ENCODE data around the gene KRTAP10-4. TPM values are rescaled to one million over a fixed set of nuclear protein-coding genes. Genes with fewer than 3 reads are reported as not detected.

KRTAP10-4 gene
- polyA plus RNA-seq, 2 of the 4 experiments (the other 2 are of a cell fraction): not detected

DNA sequence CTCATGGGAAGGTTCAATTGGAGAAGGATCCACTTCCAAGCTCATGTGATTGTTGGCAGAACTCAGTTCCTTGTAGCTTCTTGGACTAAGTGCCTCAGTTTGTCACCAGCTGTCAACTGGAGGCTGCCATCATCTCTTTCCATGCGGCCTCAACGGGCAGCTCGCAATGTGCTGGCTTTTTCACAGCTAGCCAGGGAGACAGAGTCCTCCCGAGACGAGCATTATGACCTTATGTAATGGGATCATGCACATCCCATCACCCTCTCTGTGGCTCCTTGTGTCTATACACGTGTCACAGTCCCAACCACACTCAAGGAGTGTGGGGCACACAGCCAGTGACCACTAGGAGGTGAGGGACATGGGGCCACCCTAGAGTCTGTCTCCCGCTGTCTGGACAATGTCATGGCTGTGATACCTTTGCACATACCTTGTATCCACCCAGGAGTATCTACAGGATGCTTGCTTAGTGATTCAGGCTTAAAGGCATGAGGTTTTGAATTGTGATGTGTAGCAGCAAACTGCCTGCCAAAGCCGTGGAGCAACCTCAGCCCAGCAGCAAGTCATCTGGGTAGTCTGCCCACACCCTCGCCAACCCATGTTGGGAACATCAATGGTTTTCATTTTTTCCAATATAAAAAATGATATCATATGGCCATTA lies 22.7 kb downstream of the KRTAP10-4 start:
- H3K4me2 ChIP-seq: no peak overlapping the region
- 68% methylated on average over 5 of the region's 9 CpGs for WGBS (ENCODE audit: missing lambda C conversion rate)
- no peak overlapping the region for H3K4me3 ChIP-seq
- no peak overlapping the region for H3K27ac ChIP-seq
- no peaks in the 10 kb centered on the region for H3K4me1 ChIP-seq
- TF ChIP-seq NR3C1 (IDR thresholded peaks at IDR 0.05) (no peak), ESRRA (IDR thresholded peaks at IDR 0.05; ENCODE audit: borderline replicate concordance, low read length) (no peak), NFE2L2 (conservative IDR thresholded peaks at IDR 0.05; ENCODE audit: low read length) (no peak), RAD21 (conservative IDR thresholded peaks at IDR 0.05 in 1 of 2, IDR thresholded peaks at IDR 0.05 in 1 of 2) (no peak), MAX (IDR thresholded peaks at IDR 0.05) (no peak), MAFK (IDR thresholded peaks at IDR 0.05; ENCODE audit: partially characterized antibody) (no peak), TFCP2L1 (CRISPR knock-in tag; IDR thresholded peaks at IDR 0.05) (no peak), CHD2 (IDR thresholded peaks at IDR 0.05; ENCODE audit: low read length, partially characterized antibody) (no peak), ZNF302 (CRISPR knock-in tag; IDR thresholded peaks at IDR 0.05) (no peak), HOXB13 (CRISPR knock-in tag; IDR thresholded peaks at IDR 0.05; ENCODE audit: low read depth) (no peak), HEYL (CRISPR knock-in tag; IDR thresholded peaks at IDR 0.05) (no peak), MYC (IDR thresholded peaks at IDR 0.05; ENCODE audit: borderline replicate concordance, low read length) (no peak), POLR2AphosphoS2 (conservative IDR thresholded peaks at IDR 0.05; ENCODE audit: low read length) (no peak), ZSCAN20 (CRISPR knock-in tag; IDR thresholded peaks at IDR 0.05) (no peak), RARB (CRISPR knock-in tag; IDR thresholded peaks at IDR 0.05) (no peak), SREBF2 (IDR thresholded peaks at IDR 0.05) (no peak), GATA3 (IDR thresholded peaks at IDR 0.05; ENCODE audit: borderline replicate concordance) (no peak), EP300 (IDR thresholded peaks at IDR 0.05) (no peak)
- TF ChIP-seq, protein P1, sequence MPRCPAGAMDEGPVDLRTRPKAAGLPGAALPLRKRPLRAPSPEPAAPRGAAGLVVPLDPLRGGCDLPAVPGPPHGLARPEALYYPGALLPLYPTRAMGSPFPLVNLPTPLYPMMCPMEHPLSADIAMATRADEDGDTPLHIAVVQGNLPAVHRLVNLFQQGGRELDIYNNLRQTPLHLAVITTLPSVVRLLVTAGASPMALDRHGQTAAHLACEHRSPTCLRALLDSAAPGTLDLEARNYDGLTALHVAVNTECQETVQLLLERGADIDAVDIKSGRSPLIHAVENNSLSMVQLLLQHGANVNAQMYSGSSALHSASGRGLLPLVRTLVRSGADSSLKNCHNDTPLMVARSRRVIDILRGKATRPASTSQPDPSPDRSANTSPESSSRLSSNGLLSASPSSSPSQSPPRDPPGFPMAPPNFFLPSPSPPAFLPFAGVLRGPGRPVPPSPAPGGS (IDR thresholded peaks at IDR 0.05): no peak
- TF ChIP-seq, protein P2, sequence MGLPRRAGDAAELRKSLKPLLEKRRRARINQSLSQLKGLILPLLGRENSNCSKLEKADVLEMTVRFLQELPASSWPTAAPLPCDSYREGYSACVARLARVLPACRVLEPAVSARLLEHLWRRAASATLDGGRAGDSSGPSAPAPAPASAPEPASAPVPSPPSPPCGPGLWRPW (IDR thresholded peaks at IDR 0.05): no peak
- ChIA-PET POLR2A (no interaction called here), CTCF (no interaction called here)
- FAIRE-seq (no peak), ATAC-seq (peak; percentile 19 to 37; a peak in 2 of 6 replicates), DNase-seq (ENCODE audit: low read depth in 1 of 2, low spot score in 1 of 2) (no peak)
- H3K9me3 ChIP-seq: no peaks in the 10 kb centered on the region

GRCh38 chr21:44598061-44598460 lies 24.5 kb downstream of the KRTAP10-4 start:
- FAIRE-seq: no peak
- POLR2A ChIA-PET: no interaction called here
- no peak for DNase-seq (ENCODE audit: low read depth in 1 of 2, low spot score in 1 of 2)
- WGBS (ENCODE audit: missing lambda C conversion rate): 77% methylated on average over 11 of the region's 11 CpGs
- H3K4me1 ChIP-seq: no peaks in the 10 kb centered on the region
- H3K27ac ChIP-seq: no peak overlapping the region
- TF ChIP-seq GATA3 (IDR thresholded peaks at IDR 0.05; ENCODE audit: borderline replicate concordance) (no peak), MAZ (IDR thresholded peaks at IDR 0.05; ENCODE audit: borderline replicate concordance, low read depth, low read length) (no peak)
- H3K4me2 ChIP-seq: no peak overlapping the region
- no peak for ATAC-seq
- CTCF ChIA-PET: no interaction called here
- H3K4me3 ChIP-seq: no peak overlapping the region
- no peaks in the 10 kb centered on the region for H3K9me3 ChIP-seq

DNA sequence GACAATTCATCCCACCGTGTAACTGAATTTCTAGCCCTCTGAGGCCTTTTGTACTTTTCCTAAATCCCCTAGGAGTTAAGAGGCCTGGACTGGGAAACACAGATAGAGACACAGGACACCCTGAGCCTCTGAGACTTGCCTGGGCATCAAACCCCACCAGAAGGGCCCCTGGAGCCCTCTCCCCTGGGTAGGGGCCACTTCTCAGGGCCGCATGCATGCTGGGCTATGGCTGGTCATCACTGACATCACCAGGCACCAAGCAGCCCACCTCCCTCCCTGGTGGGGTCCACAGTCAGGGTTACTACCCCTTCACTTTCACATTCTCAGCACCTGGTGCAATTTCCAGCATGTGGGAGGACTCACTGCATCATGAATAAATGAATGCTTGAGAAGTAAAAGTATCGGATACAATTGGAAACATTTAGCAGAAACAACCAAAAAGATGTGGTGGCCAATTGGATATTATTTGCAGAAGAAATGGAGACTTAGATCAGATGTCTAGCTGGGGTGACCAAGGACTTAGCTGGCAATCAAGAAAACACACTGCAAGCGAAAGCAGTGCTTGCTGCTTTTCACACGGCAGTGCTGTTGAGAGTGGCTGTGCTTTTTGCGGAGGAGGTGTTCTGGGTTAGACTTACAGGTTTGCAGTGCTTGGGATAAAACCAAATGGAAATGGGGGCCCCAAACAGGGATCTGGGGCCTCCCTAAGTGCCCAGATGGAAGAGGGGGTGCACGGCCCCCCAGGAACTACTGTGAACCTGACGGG lies 25.9 kb downstream of the KRTAP10-4 start:
- 74% methylated on average over 8 of the region's 8 CpGs for WGBS (ENCODE audit: missing lambda C conversion rate)
- POLR2A ChIA-PET: no interaction called here
- Histone ChIP-seq H3K4me1 (no peaks in the 10 kb centered on the region), H3K9me3 (no peaks in the 10 kb centered on the region), H3K4me3 (no peak overlapping the region), H3K27ac (no peak overlapping the region), H3K4me2 (no peak overlapping the region)
- DNase-seq (ENCODE audit: low read depth in 1 of 2, low spot score in 1 of 2) (no peak), FAIRE-seq (no peak), ATAC-seq (no peak)
- CTCF ChIA-PET: no interaction called here
- TF ChIP-seq KDM5A (IDR thresholded peaks at IDR 0.05) (no peak), TP53 (CRISPR knock-in tag; IDR thresholded peaks at IDR 0.05) (no peak), RCOR1 (IDR thresholded peaks at IDR 0.05; ENCODE audit: low read depth, low read length) (no peak), CEBPB (IDR thresholded peaks at IDR 0.05) (no peak), HOXB5 (CRISPR knock-in tag; IDR thresholded peaks at IDR 0.05) (no peak), SMC3 (IDR thresholded peaks at IDR 0.05) (no peak), JUNB (IDR thresholded peaks at IDR 0.05) (no peak)
- TF ChIP-seq, protein P2 (IDR thresholded peaks at IDR 0.05): no peak
- TF ChIP-seq, protein P3, sequence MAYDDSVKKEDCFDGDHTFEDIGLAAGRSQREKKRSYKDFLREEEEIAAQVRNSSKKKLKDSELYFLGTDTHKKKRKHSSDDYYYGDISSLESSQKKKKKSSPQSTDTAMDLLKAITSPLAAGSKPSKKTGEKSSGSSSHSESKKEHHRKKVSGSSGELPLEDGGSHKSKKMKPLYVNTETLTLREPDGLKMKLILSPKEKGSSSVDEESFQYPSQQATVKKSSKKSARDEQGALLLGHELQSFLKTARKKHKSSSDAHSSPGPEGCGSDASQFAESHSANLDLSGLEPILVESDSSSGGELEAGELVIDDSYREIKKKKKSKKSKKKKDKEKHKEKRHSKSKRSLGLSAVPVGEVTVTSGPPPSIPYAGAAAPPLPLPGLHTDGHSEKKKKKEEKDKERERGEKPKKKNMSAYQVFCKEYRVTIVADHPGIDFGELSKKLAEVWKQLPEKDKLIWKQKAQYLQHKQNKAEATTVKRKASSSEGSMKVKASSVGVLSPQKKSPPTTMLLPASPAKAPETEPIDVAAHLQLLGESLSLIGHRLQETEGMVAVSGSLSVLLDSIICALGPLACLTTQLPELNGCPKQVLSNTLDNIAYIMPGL (CRISPR knock-in tag; IDR thresholded peaks at IDR 0.05; ENCODE audit: borderline replicate concordance): no peak
- TF ChIP-seq, protein P1 (IDR thresholded peaks at IDR 0.05): no peak

Data from A549 (cell line).